ENCODE results near the gene MRPL27. TPM values are rescaled to one million over a fixed set of nuclear protein-coding genes. Genes with fewer than 3 reads are reported as not detected.

Gene MRPL27
- total RNA-seq, 1 experiment from 2014 or later: 106 TPM

GRCh38 chr17:50420419-50421112 lies 47.6 kb upstream of the MRPL27 start:
- ChIA-PET POLR2A (interaction anchor here (1.3 kb wide), 1 partner anchor 23 kb away, joined by 3 read pairs; no protein-coding TSS in a partner anchor), CTCF (interaction anchor here (1.7 kb wide), 1 partner anchor 23 kb away, joined by 7 read pairs; the partner anchor contains the start of gene LRRC59)
- ATAC-seq: no peak

More at GRCh38 chr17:50420419-50421112, 47.6 kb upstream of the MRPL27 start:
- no peak for TF ChIP-seq MAX (IDR thresholded peaks at IDR 0.05)
- no peak for TF ChIP-seq CBX3 (IDR thresholded peaks at IDR 0.05; ENCODE audit: low read depth)
- no peak for TF ChIP-seq ELF1 (IDR thresholded peaks at IDR 0.05; ENCODE audit: borderline replicate concordance, low read depth)
- TF ChIP-seq ZBTB33 (IDR thresholded peaks at IDR 0.05; ENCODE audit: extremely low read depth, insufficient replicate concordance, low read length): no peak
- no peak for TF ChIP-seq TCF7L2 (IDR thresholded peaks at IDR 0.05; ENCODE audit: borderline replicate concordance, extremely low read depth, insufficient read depth, insufficient read length)
- TF ChIP-seq FOSL1 (IDR thresholded peaks at IDR 0.05; ENCODE audit: low read depth): no peak
- no peak for TF ChIP-seq REST (IDR thresholded peaks at IDR 0.05; ENCODE audit: low read depth)
- TF ChIP-seq POLR2AphosphoS5 (IDR thresholded peaks at IDR 0.05; ENCODE audit: low read depth, low read length): no peak
- TF ChIP-seq CEBPB (IDR thresholded peaks at IDR 0.05; ENCODE audit: low read depth): no peak
- TF ChIP-seq ATF3 (IDR thresholded peaks at IDR 0.05): no peak
- TF ChIP-seq ZNF274 (IDR thresholded peaks at IDR 0.05; ENCODE audit: low read depth, low read length): no peak
- peaks cover 26 to 29% of the 10 kb centered on the region in 2 experiments for H3K4me1 ChIP-seq (ENCODE audit: control insufficient read depth in 1 of 2, insufficient read depth in 2 of 2, low read length in 2 of 2)
- no peak overlapping the region for H3K4me2 ChIP-seq (ENCODE audit: low read length)
- H3K79me2 ChIP-seq (ENCODE audit: insufficient read depth, low read length): no peaks in the 10 kb centered on the region
- BruUV-seq (replicated peaks): no TSS peak
- H3K9me2 ChIP-seq (ENCODE audit: insufficient read depth): no peaks in the 10 kb centered on the region
- no peak overlapping the region for H3K9ac ChIP-seq (ENCODE audit: low read length)
- no peaks in the 10 kb centered on the region for H4K20me1 ChIP-seq (ENCODE audit: insufficient read depth)
- H2AFZ ChIP-seq (ENCODE audit: low read depth, low read length, poor library complexity, severe bottlenecking): no peak overlapping the region
- RAD21 ChIA-PET (ENCODE audit: low non-redundant PET in 1 of 2, low total read pairs in 2 of 2, uncharacterized antibody in 2 of 2, unreplicated experiment in 2 of 2): no interaction called here
- no peak for DNase-seq (ENCODE audit: low read depth, low spot score)
- H3K27ac ChIP-seq (ENCODE audit: low read depth, low read length): no peak overlapping the region
- no peaks in the 10 kb centered on the region for H3K27me3 ChIP-seq (ENCODE audit: insufficient read depth, low read length)
- H3K4me3 ChIP-seq (replicated peaks in 1 of 2; ENCODE audit: low read depth in 1 of 2, low read length in 2 of 2): no peak overlapping the region
- intact Hi-C loops (cut with micrococcal nuclease): no loop called here
- no peaks in the 10 kb centered on the region for H3K9me3 ChIP-seq (ENCODE audit: control insufficient read depth in 1 of 2, insufficient read depth in 1 of 2, low read depth in 1 of 2, low read length in 2 of 2)
- H3K36me3 ChIP-seq (ENCODE audit: control insufficient read depth in 1 of 2, insufficient read depth in 2 of 2, low read length in 2 of 2): no peaks in the 10 kb centered on the region

Measured in HCT116 (cell line).